HG03060 (cell line): ENCODE results near the gene CAMTA2.
A peak's percentile ranks its signal among the peaks of the same experiment; 100 is the strongest.

Source experiments
- ATAC-seq: cut with Tn5 transposase; IDR thresholded peaks from one replicate; pipeline ENCODE4 v1.9.1; 2021; ENCODE audit warnings: low read depth, moderate number of reproducible peaks; ENCODE audit not compliant: unreplicated experiment

The CAMTA2 gene

GRCh38 chr17:4969047-4969550 is 18.4 kb downstream of the CAMTA2 start:
- ATAC-seq: no peak

GRCh38 chr17:4968486-4969046 is 18.9 kb downstream of the CAMTA2 start:
- no peak for ATAC-seq

- peak; percentile 48 for ATAC-seq
These were observed 19.7 kb downstream of the CAMTA2 start, which contains the start of gene SPAG7 for GRCh38 chr17:4967539-4968485. TSS of gene SPAG7 (minus strand) at chr17:4967817. CDS start at chr17:4967804, 13 bp downstream.

- ATAC-seq: peak; percentile 73
These were observed 20.5 kb downstream of the CAMTA2 start for GRCh38 chr17:4966844-4967538.

- ATAC-seq: no peak
These were observed 22.0 kb downstream of the CAMTA2 start for GRCh38 chr17:4965311-4965986.

- no peak for ATAC-seq
These were observed 27.1 kb downstream of the CAMTA2 start for GRCh38 chr17:4960279-4960922.

GRCh38 chr17:4959261-4959965 is 28.1 kb downstream of the CAMTA2 start:
- ATAC-seq: no peak

- ATAC-seq: no peak
These were observed 29.4 kb downstream of the CAMTA2 start for GRCh38 chr17:4958102-4958501.

GRCh38 chr17:4956493-4957061 is 30.9 kb downstream of the CAMTA2 start:
- no peak for ATAC-seq

GRCh38 chr17:4955091-4955490 is 32.4 kb downstream of the CAMTA2 start:
- no peak for ATAC-seq

GRCh38 chr17:4953451-4953961 is 34.0 kb downstream of the CAMTA2 start:
- ATAC-seq: no peak

GRCh38 chr17:4951486-4951885 is 36.0 kb downstream of the CAMTA2 start:
- ATAC-seq: no peak

- no peak for ATAC-seq
These were observed 36.7 kb downstream of the CAMTA2 start, which contains the start of gene ENO3 for GRCh38 chr17:4950746-4951204. TSS of gene ENO3 (plus strand) at chr17:4951119. CDS start at chr17:4951830, 711 bp downstream.

- no peak for ATAC-seq
These were observed 37.3 kb downstream of the CAMTA2 start for GRCh38 chr17:4950075-4950745.

- ATAC-seq: peak; percentile 29
These were observed 38.0 kb downstream of the CAMTA2 start for GRCh38 chr17:4949321-4950074.

GRCh38 chr17:4948931-4949320 is 38.5 kb downstream of the CAMTA2 start:
- no peak for ATAC-seq

- no peak for ATAC-seq
These were observed 39.1 kb downstream of the CAMTA2 start, which contains the start of gene PFN1 for GRCh38 chr17:4948166-4948930. TSS of gene PFN1 (minus strand) at chr17:4948530. CDS start at chr17:4948394, 136 bp downstream.
